ENCODE data around the gene FAM170B.

GRCh38 chr10:49168171-49168540 is 34.3 kb upstream of the FAM170B start:
- TF ChIP-seq, protein P1, sequence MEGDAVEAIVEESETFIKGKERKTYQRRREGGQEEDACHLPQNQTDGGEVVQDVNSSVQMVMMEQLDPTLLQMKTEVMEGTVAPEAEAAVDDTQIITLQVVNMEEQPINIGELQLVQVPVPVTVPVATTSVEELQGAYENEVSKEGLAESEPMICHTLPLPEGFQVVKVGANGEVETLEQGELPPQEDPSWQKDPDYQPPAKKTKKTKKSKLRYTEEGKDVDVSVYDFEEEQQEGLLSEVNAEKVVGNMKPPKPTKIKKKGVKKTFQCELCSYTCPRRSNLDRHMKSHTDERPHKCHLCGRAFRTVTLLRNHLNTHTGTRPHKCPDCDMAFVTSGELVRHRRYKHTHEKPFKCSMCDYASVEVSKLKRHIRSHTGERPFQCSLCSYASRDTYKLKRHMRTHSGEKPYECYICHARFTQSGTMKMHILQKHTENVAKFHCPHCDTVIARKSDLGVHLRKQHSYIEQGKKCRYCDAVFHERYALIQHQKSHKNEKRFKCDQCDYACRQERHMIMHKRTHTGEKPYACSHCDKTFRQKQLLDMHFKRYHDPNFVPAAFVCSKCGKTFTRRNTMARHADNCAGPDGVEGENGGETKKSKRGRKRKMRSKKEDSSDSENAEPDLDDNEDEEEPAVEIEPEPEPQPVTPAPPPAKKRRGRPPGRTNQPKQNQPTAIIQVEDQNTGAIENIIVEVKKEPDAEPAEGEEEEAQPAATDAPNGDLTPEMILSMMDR (IDR thresholded peaks at IDR 0.05; ENCODE audit: extremely low read depth in 1 of 2, insufficient read depth in 1 of 2, low read depth in 1 of 2, low read length in 2 of 2) = no peak
- TF ChIP-seq POLR2A (IDR thresholded peaks at IDR 0.05; ENCODE audit: low read depth, low read length) (no peak), POLR2AphosphoS5 (IDR thresholded peaks at IDR 0.05; ENCODE audit: insufficient read depth, low read depth, low read length) (no peak), MAX (IDR thresholded peaks at IDR 0.05; ENCODE audit: insufficient read depth, insufficient read length) (no peak), MYC (IDR thresholded peaks at IDR 0.05; ENCODE audit: low read depth, low read length) (no peak), EZH2 (IDR thresholded peaks at IDR 0.05; ENCODE audit: borderline replicate concordance, low read depth, low read length, severe bottlenecking) (no peak), GATA2 (IDR thresholded peaks at IDR 0.05; ENCODE audit: insufficient read depth, insufficient read length, low read depth, low read length) (no peak), JUN (IDR thresholded peaks at IDR 0.05; ENCODE audit: borderline replicate concordance, insufficient read depth, insufficient read length, low read depth) (no peak), FOS (IDR thresholded peaks at IDR 0.05; ENCODE audit: borderline replicate concordance, insufficient read depth, low read length) (no peak)

All from endothelial cell of umbilical vein (primary cell).